Hindlimb muscle (tissue), 1 donor: Measurements from ENCODE around the gene GIT2. TPM values are rescaled to one million over a fixed set of nuclear protein-coding genes. Genes with fewer than 3 reads are reported as not detected.
"Not testable (repeated sequence)": the region's sequence is repeated elsewhere in the genome, so short reads cannot be mapped to it uniquely, and the experiment has no call there.

Experiments used
- DNase-seq: peaks from one replicate; pipeline ENCODE4 v3.0.0-alpha.2; 2013
- polyA plus RNA-seq: library from polyadenylated mRNA; unstranded; fragments of 120-200 nt; gene quantifications from one replicate; pipeline ENCODE4 v1.2.1, GENCODE V29; 2013; ENCODE audit not compliant: insufficient read length

Gene GIT2, protein sequence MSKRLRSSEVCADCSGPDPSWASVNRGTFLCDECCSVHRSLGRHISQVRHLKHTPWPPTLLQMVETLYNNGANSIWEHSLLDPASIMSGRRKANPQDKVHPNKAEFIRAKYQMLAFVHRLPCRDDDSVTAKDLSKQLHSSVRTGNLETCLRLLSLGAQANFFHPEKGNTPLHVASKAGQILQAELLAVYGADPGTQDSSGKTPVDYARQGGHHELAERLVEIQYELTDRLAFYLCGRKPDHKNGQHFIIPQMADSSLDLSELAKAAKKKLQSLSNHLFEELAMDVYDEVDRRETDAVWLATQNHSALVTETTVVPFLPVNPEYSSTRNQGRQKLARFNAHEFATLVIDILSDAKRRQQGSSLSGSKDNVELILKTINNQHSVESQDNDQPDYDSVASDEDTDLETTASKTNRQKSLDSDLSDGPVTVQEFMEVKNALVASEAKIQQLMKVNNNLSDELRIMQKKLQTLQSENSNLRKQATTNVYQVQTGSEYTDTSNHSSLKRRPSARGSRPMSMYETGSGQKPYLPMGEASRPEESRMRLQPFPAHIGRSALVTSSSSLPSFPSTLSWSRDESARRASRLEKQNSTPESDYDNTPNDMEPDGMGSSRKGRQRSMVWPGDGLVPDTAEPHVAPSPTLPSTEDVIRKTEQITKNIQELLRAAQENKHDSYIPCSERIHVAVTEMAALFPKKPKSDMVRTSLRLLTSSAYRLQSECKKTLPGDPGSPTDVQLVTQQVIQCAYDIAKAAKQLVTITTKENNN
- 57.8 TPM for polyA plus RNA-seq

DNA sequence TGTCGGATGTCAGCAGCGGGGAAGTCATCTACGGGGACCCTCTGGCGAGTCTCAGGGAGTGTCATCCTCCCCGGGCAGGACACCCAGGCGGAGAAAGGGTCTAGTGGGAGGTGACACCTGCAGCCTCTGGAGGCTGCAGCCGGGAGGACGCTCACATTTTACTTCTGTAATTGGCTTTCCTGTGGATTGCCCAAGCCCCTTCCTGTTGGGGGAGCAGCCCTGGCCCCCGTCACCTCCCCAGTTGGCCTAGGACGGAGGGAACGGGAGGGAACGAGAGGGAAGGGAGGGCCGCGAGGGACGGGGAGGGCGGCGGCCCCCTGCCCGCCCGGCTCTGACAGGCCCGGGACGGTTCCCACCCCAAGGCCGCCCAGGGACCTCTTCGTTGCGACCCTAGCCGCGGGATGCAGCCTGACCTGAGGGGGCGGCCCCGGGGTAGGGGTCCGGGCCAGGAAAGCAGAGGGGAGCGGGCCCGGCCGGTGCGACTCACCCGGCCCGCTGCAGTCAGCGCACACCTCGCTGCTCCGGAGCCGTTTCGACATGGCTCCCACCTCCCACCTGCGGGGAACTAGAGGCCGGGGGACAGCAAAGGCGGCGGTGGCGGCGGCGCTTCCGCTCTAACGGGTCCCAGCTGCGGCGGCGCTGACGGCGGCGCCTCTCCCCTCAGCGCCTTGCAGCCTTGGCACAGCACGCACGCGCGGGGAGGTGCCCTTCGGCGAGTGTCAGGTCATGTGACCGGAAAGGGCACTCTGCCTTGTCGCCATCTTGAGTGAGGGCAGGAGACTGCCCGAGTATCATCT is at the start of gene GIT2:
TSS of gene GIT2 (minus strand) at position 683 of the 797 bp plus-strand sequence. CDS start at position 539, 144 bp downstream.
- DNase-seq, result peak; percentile 91

DNA sequence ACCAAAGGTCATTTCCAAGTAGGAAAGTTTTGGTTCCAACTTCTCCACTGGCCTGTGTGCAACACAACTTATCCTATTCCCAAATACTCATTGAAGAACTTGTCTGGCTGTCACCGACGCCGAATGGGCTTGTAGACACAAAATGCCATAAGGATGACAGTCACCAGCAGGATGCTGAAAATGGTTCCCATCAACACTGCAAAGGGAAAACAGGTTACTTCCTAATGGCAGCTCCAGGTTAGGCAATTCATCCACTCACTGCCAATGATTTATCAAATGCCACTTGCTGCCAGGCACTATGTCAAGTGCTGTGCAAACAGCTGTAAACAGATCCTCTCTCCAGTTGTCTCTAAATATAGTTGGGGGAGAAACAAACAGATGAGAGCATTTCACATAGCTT is 46.1 kb upstream of the GIT2 start:
- no peak for DNase-seq

DNA sequence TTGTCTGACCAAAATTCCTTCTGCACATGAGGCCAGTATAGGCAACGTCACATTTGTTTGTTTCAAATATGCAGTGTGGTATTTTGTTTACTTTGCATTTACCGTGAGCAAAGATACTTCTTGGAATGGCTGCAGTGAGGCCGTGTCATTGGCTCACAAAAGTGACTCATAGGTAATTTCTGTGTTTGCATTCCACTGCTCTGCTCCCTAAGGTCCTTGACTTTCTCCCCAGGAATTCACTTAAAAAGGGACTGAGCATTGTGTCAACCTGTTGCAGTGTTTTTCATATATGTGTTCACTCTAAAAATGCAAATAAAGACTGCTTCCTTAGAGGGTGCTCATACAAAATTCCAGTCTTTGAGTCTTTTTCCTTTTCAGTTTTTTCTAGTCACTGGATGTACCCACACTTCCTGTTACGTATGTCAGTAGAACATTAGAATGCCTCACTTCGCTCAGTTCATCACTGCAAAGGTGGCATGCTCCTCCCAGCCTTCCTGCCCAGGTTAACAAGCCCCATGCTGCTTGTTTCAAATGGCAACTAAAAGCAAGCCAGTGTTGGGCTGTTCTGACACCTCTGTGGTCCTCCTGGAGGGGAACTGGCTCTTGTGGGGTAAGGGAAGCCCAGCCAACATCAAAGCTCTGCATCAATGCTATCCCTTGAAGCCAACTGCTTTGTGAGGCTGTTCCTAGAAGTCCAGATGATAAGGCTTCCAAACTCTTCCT is 43.1 kb upstream of the GIT2 start:
- DNase-seq, result no peak

DNA sequence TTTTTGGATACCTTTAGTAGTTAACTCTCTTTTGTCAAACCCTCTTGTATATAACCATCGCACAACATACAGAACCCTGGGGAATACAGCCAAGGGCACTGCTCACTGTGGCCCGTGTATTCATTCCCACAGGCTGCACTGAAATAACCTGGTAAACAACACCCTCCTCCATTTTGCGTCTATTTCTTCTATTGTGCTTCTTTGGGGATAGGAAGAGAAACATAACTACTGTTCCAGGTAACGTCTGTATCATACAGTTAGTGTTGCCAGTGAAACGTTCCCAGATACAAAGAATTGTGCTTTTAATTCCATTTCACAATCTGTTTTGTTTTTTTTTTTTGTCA is 42.5 kb upstream of the GIT2 start:
- no peak for DNase-seq

DNA sequence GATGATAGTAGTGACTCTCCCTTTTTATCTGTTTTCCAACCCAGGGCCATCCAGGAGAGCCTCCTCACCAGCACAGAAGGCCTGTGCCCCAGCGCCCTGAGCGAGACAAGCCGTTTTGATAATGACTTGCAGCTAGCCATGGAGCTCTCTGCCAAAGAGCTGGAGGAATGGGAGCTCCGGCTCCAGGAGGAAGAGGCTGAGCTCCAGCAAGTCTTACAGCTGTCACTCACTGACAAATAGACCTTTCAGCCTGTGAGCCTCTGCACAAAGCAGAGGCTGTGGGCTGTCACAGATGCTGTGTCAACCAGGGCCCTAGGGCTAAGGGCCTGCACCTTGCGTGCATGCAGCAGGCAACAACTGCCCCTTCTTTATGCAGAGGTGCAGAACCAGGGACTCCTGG is 41.1 kb upstream of the GIT2 start:
- DNase-seq, result no peak

DNA sequence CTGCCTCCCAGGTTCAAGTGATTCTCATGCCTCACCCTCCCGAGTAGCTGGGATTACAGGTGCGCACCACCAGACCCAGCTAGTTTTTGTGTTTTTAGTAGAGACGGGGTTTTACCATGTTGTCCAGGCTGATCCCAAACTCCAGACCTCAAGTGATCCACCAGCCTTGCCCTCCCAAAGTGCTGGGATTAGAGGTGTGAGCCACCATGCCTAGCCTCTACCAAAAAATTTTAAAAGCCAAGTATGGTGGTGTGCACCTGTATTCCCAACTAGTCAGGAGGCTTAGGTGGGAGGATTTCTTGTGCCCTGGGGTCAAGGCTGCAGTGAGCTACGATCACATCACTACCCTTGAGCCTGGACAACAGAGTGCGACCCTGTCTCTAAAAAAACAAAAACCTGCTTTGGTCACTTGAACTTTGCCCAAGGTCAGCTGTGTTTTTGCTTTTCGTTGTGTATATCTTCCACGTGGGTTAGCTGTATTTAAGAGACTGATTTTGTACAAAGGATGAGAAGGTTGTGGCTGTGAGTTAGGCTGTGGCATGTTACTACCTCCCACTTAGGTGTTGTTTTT is 39.5 kb upstream of the GIT2 start:
- no peak for DNase-seq

DNA sequence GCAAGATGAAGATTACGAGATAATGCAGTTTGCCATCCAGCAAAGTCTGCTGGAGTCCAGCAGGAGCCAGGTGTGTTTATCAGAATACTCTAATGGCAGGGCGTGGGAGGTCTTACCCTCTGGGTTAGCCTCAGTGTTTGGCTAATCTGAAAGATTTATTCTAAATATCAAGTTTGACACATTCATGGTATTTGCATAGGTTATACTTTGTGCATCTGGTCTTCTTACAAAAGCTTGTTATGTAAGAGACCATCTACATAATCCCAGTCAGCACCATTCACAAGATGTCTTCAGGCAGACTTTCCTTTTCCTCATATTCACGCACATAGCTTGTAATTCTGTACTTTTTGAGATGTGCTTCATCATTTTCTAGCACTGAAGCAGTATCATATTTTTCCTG is 37.7 kb upstream of the GIT2 start:
- DNase-seq, result no peak

DNA sequence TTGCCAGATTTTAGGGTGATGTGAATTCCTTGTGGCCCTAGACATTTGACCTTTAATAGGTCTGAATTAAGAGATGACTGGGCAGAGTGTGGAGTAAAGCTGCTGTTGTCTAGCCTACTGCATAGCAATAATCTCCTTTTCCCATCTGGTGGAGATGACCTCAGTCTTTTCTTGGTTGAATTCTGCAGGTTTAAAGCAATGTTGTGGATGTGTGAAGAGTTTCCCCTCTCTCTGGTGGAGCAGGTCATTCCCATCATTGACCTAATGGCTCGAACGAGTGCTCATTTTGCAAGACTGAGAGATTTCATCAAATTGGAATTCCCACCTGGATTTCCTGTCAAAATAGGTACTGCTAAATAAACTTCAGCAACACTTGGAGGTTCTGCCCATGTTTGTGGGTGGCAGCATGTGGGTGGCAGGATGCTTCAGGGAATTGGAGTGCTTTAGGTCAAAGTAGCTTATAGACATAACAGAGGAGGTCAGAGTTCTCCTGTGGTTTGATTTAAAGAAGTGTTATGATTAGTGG is 33.2 kb upstream of the GIT2 start:
- no peak for DNase-seq

DNA sequence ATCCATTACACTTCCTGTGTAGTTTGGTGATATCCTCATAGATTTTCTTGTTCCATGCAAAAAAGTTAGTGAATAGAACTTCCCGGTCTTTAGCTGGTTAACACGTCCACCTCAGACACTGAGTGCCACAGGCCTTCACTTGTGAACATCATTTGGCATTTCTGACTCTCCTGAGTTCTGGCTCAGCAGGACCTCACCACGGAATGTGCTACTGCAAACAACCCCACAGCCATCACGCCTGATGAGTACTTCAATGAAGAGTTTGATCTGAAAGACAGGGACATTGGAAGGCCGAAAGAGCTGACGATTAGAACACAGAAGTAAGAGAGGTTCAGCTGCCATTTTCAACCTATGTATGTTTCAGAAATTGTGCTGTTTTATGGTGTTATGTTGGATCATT is 32.2 kb upstream of the GIT2 start:
- no peak for DNase-seq

DNA sequence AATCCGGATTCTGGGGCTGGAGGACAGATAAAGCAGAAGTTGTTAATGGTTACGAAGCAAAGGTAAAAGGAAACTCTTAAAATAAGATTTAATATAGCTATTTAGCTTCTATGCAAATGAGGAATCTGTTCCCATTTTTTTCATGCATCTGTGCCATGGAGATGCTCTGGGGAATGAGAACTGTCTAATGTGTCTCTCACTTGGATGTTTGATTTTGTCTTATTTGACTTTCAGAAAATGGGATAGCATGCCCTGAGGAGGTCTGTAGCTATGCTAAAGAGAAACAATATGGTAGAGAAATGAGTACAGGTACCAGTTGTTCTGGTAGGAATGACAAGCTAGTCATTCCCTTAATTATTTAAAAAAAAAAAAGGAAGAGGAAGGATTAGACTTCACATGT is 27.9 kb upstream of the GIT2 start:
- no peak for DNase-seq

DNA sequence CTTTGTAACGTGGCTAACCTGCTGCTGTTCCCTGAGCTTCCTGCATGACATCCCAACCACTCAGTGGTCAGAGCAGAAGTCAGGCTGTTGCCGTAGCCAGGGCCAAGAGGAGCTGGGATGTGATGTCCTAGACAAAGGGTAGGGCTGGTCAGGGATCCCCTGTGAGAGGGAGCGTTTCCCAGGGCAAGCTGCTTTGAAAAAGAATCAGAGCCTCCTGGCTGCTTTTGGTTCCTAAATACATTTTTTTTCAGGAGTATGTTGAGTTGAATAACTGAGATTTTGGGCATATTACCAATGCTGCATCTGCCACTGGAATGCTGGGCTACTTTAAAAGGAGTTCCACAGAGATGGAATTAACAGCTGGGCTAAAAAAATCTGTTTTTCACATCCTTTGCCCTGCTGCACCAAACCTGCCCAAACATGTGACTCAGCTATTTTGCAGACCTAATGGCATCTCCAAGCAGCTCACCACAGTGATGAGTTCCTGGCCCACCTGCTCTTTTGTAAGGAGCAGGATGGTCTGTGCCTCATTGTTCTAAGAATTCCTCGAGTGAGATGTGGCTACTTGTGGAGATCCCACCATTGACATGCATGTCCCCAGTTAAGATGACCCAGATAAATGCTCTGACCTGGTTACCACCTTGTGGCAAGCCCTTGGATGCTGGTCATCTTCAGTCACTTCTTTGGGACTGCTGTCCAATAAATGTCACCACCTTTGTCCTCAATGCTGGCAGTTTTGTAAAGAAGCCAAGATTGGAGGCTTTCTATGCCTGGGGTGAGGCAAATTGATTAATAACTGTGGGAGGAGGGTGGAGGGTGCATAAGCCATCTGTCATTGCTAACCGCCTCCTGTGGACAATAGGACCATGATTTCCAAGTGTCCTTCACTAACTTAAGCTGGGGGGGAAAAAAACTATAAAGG is 27.2 kb upstream of the GIT2 start:
- peak; percentile 69 for DNase-seq

DNA sequence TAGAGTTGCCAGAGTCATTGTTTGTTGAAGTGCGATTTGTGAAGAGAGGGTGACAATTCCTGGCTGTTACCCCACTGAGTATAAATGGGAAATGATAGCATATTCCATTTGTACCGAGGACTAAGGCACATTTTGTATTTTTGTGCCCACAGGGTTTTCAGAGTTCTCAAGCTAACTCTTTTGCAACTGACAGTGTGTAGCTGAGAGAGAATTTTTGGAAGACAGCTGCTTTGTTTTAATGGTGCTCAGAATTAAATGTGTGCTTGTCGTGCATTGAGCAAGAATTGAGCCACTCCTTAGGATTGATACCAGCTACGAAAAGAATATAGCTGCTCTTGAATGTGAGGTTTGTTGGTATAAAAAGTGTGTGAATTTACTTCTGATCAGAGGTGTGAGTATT is 24.8 kb upstream of the GIT2 start:
- no peak for DNase-seq

DNA sequence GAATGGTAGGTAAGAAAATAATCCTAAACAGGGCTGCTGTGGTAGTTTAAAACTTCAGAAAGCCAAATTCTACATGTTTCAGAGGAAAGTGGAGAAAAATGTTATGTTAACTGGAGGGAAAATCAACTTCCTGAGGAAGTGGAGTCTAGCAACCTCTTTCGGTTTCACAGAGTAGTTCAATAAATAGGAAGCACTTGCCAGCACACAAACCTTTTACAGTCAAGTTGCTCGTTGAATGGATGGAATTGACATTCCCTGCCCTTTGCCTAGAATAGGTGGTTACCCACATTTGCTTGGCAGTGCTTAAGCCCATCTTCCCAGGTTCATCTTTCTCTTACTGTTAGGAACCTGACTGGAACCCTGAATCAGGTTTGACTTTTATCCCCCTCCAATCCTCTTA is 19.0 kb upstream of the GIT2 start:
- no peak for DNase-seq

DNA sequence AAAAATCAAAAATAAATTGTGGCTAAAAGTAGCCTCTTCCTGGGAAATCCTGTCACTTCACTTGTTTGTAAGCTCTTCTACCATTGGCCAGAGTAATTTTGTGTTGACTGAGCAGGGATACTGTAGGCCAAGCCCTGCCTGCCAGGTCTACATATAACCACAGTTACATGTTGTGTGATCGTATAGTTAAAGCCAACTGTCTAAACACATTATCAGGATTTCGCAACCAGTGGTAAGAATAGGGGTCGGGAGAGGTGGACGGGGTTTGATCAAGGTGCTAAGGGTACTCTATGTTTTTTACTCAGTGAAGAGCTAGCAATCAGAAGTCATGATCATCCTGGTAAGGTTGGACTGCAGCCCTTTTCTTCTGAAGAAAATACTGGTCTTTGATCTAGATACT is 16.5 kb upstream of the GIT2 start:
- DNase-seq, result no peak

DNA sequence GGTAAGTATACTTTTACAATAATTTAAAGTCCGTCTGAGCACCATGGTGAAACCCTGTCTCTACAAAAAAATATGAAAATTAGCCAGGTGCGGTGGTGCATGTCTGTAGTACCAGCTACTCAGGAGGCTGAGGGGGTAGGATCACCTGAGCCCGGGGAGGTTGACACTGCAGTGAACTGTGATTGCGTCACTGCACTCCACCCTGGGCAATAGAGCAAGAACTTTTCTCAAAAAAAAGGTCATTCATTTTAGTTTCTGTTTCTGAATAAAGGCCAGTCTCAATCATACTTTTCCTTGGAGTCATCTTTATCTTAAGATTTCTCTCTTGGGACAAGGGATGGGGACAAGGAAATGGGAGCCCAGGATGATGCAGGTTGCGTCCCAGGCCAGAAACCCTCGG is 16.0 kb upstream of the GIT2 start:
- DNase-seq, result no peak

DNA sequence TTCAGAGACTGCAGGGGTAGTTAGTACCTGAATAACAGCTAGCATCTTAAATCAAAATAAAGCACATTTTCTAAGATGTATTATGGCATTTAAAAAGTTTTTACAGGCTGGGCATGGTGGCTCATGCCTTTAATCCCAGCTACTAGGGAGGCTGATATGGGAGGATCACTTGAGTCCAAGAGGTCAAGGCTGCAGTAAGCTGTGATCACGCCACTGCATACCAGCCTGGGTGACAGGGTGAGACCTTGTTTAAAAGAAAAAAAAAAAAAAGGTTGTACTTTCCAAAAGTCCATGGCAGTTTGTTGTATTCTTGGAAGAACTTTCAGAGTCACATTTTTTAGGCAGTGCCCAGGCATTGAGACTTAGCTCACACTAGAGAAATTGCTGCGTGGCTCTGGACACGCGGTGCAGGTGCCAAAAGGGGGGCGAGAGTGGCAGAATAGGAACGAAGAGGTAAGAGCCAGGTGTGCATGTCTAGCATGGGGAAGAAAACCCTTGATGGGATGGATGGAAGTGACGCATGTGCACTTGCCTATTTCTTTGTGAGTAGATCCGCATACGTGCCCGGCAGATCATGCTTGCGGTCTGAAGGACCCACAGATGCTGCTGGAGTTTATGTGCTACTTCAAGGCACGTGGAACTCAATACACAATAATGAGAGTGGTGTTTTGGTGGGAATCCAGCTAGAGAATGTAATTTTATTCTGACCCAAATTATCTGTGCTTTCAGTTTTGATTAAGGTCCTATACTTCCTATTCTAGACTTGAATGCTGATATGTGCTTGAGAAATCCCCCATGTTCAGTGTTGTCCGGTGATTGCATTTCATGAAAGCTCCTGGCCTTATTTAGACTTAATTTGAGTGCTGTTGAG is 14.9 kb upstream of the GIT2 start:
- no peak for DNase-seq

DNA sequence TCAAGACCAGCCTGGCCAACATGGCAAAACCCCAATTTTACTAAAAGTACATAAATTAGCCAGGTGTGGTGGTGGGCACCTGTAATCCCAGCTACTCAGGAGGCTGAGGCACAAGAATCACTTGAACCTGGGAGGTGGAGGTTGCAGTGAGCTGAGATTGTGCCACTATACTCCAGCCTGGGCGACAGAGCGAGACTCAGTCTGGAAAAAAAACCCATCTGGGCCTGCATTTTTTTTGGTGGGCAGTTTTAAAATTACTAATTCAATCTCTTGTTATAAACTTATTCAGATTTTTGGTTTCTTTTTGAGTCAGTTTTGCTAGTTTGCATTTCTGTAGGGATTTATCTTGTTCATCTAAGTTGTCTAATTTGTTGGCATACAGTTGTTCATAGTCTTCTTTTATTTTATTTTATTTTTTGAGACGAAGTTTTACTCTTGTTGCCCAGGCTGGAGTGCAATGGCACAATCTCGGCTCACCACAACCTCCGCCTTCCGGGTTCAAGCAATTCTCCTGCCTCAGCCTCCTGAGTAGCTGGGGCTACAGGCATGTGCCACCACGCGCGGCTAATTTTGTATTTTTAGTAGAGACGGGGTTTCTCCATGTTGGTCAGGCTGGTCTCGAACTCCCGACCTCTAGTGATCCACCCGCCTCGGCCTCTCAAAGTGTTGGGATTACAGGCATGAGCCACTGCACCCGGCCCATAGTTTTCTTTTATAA is 12.7 kb upstream of the GIT2 start:
- DNase-seq, result not testable (repeated sequence)

DNA sequence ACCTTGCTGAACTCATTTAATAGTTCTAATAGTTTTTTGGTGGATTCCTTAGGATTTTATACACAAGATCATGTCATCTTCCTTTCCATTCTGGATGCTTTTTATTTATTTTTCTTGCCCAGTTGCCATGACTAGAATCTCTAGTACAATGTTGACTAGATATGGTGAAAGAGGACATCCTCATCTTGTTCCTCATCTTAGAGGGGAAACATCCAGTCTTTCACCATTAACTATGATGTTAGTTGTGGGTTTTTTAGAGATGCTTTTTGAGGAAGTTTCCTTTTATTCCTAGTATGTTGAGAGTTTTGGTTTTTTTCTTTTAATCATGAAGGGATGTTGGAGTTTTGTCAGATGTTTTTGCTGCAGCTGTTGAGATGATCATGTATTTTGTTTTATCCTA is 11.7 kb upstream of the GIT2 start:
- DNase-seq, result no peak

DNA sequence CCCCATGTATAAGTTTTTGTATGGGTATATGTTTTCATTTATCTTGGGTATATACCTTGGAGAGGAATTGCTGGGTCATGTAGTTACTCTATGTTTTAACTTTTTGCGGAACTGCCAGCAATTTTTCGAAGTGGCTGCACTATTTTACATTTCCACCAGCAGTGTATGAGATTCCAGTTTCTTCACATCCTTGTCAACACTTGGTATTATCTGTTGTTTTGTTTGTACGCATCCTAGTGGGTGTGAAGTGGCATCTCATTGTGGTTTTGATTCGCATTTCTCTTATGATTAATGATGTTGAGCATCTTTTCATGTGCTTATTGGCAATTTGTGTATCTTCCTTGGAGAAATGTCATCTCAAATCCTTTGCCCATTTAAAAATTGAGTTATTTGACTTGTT is 9.9 kb upstream of the GIT2 start:
- no peak for DNase-seq
